NK-92 treated with Interleukin-12 subunit alpha and Interleukin-12 subunit beta, amount 100 ng/mL, for 24 hours (cell line): Measurements from ENCODE around the gene STX8.

Source experiments
- DNase-seq: peaks from one replicate; lab custom pipeline; 2025; lab: John Stamatoyannopoulos, UW

STX8 gene

GRCh38 chr17:9208381-9209105 is 367.1 kb downstream of the STX8 start:
- no peak for DNase-seq

GRCh38 chr17:9206741-9207332 is 368.8 kb downstream of the STX8 start:
- DNase-seq: no peak

GRCh38 chr17:9206410-9206703 is 369.3 kb downstream of the STX8 start:
- no peak for DNase-seq

GRCh38 chr17:9205520-9206409 is 369.9 kb downstream of the STX8 start:
- no peak for DNase-seq

GRCh38 chr17:9204637-9205329 is 370.8 kb downstream of the STX8 start:
- DNase-seq: no peak

GRCh38 chr17:9203771-9204425 is 371.7 kb downstream of the STX8 start:
- DNase-seq: no peak

- no peak for DNase-seq
Observed at GRCh38 chr17:9202532-9202931, 373.1 kb downstream of the STX8 start.

- no peak for DNase-seq
Observed at GRCh38 chr17:9200699-9201359, 374.8 kb downstream of the STX8 start.
